ENCODE data around the gene FAM50A. TPM values are rescaled to one million over a fixed set of nuclear protein-coding genes. Genes with fewer than 3 reads are reported as not detected.
"Not testable (repeated sequence)": the region's sequence is repeated elsewhere in the genome, so short reads cannot be mapped to it uniquely, and the experiment has no call there.

The FAM50A gene
- total and polyA plus RNA-seq, 12 donors: 25.5 to 167 (median 38.9) TPM

- H3K9me3 ChIP-seq: peaks cover 0 to 10% (median 0%) of the 10 kb centered on the region in 11 donors
- peak within 1 kb of the TSS; percentile 66 to 97 (median 78) for H3K4me3 ChIP-seq
- DNase-seq (peak; percentile 93), ATAC-seq (peak; percentile 88 to 97 (median 94))
- H3K27me3 ChIP-seq: no peaks in the 10 kb centered on the region
- TF ChIP-seq, protein P1, sequence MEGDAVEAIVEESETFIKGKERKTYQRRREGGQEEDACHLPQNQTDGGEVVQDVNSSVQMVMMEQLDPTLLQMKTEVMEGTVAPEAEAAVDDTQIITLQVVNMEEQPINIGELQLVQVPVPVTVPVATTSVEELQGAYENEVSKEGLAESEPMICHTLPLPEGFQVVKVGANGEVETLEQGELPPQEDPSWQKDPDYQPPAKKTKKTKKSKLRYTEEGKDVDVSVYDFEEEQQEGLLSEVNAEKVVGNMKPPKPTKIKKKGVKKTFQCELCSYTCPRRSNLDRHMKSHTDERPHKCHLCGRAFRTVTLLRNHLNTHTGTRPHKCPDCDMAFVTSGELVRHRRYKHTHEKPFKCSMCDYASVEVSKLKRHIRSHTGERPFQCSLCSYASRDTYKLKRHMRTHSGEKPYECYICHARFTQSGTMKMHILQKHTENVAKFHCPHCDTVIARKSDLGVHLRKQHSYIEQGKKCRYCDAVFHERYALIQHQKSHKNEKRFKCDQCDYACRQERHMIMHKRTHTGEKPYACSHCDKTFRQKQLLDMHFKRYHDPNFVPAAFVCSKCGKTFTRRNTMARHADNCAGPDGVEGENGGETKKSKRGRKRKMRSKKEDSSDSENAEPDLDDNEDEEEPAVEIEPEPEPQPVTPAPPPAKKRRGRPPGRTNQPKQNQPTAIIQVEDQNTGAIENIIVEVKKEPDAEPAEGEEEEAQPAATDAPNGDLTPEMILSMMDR (IDR thresholded peaks at IDR 0.05): no peak
- intact Hi-C loops (cut with DNase I): loop anchor here in 3 of 10 donors (5.0 to 10.0 kb wide), 3 partner anchors 117 to 1586 kb away; partner anchors contain the start of gene FAM3A (in 1 of the 3)
- peaks cover 0 to 35% (median 12%) of the 10 kb centered on the region in 9 donors for H3K36me3 ChIP-seq
- peak within 1 kb of the TSS; percentile 94 to 99 (median 98) for H3K27ac ChIP-seq
- peaks cover 0 to 23% (median 15%) of the 10 kb centered on the region in 9 donors for H3K4me1 ChIP-seq
- 0 to 1% methylated on average over 58 to 69 of the region's 69 CpGs for WGBS, 2 donors
These were observed 45.9 kb upstream of the FAM50A start, which contains the start of gene RPL10 for GRCh38 chrX:154397888-154398667. RPL10 (plus strand) TSS chrX:154398377; CDS start chrX:154398520, 143 bp downstream.

DNA sequence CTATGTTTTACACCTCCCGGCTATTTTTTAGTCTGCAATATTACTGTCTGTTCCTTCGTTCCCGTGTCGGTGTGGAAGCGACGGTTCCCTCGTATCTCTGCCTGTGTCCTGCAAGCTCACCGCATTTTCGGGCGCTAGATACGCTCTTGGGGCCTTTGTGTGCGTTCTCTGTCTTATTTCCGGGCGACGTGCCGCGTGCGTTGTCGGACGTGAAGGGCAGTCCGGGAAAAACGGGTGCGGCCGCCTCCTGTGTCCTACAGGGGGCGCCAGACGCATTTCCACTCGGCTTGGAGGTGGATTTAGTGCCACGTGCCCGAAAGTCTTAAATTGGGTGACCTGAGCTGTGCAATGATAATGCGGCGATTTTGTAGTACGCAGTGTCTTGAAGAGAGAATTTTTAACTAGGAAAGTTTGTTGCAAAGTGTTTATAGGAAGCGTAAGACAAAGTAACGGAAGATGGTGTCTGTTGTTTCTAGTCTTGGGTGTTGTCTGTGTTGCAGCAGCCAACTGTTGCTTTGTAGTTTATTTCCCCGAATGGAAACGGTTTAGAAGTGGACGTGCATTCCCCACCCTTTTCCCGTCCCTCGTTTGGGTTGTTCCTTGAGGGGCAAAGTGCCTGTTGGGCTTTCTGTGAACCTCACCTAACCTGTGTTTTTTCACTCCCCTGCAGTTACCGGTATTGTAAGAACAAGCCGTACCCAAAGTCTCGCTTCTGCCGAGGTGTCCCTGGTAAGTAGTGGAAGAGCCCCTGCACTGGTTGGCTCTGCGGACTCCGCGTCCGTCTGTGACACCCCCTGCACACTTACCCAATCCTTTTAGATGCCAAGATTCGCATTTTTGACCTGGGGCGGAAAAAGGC is 45.0 kb upstream of the FAM50A start:
- TF ChIP-seq, protein P1 (IDR thresholded peaks at IDR 0.05): peak; percentile 70 to 85 (median 82)
- H3K27me3 ChIP-seq: no peaks in the 10 kb centered on the region
- H3K4me1 ChIP-seq: peaks cover 0 to 23% (median 15%) of the 10 kb centered on the region in 9 donors
- WGBS, 2 donors: 1 to 2% methylated on average over 43 to 49 of the region's 49 CpGs
- peak; percentile 38 to 84 (median 70) for ATAC-seq
- peaks cover 0 to 10% (median 0%) of the 10 kb centered on the region in 11 donors for H3K9me3 ChIP-seq
- peak overlapping the region; percentile 66 to 97 (median 78) for H3K4me3 ChIP-seq
- peak; percentile 87 to 89 for DNase-seq
- intact Hi-C loops (cut with DNase I): loop anchor here in 3 of 10 donors (5.0 to 10.0 kb wide), 3 partner anchors 116 to 1587 kb away; partner anchors contain the start of gene FAM3A (in 1 of the 3)
- H3K27ac ChIP-seq: peak overlapping the region; percentile 94 to 99 (median 98)
- peaks cover 0 to 35% (median 12%) of the 10 kb centered on the region in 9 donors for H3K36me3 ChIP-seq

- TF ChIP-seq, protein P1 (IDR thresholded peaks at IDR 0.05): no peak
- peaks cover 0 to 10% (median 0%) of the 10 kb centered on the region in 11 donors for H3K9me3 ChIP-seq
- peaks cover 0 to 35% (median 12%) of the 10 kb centered on the region in 9 donors for H3K36me3 ChIP-seq
- peak overlapping the region in 9 of 10 donors; percentile 94 to 99 (median 99) for H3K27ac ChIP-seq
- no peaks in the 10 kb centered on the region for H3K27me3 ChIP-seq
- ATAC-seq (no peak), DNase-seq (no peak)
- peaks cover 0 to 23% (median 15%) of the 10 kb centered on the region in 9 donors for H3K4me1 ChIP-seq
- intact Hi-C loops (cut with DNase I): loop anchor here in 3 of 10 donors (5.0 to 10.0 kb wide), 3 partner anchors 115 to 1587 kb away; partner anchors contain the start of gene FAM3A (in 1 of the 3)
- WGBS, 2 donors: 37 to 42% methylated on average over 14 of the region's 14 CpGs
- H3K4me3 ChIP-seq: peak overlapping the region; percentile 66 to 97 (median 78)
These were observed 44.2 kb upstream of the FAM50A start for GRCh38 chrX:154399527-154400368.

DNA sequence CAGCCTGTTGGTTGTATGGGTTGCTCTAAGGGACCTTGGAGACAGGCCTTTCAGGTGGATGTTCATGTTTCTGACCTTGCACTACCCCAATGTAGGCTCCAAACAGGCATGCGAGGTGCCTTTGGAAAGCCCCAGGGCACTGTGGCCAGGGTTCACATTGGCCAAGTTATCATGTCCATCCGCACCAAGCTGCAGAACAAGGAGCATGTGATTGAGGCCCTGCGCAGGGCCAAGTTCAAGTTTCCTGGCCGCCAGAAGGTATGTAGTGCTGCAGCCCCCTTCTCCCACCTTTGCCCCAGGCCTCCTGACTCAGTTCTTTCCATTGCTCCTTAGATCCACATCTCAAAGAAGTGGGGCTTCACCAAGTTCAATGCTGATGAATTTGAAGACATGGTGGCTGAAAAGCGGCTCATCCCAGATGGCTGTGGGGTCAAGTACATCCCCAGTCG is 43.5 kb upstream of the FAM50A start:
- Histone ChIP-seq H3K4me1 (peaks cover 0 to 23% (median 15%) of the 10 kb centered on the region in 9 donors), H3K9me3 (peaks cover 0 to 10% (median 0%) of the 10 kb centered on the region in 11 donors), H3K27ac (peak overlapping the region in 1 of 10 donors; percentile 99), H3K4me3 (peak overlapping the region in 5 of 10 donors; percentile 66 to 83 (median 73)), H3K36me3 (peaks cover 0 to 35% (median 12%) of the 10 kb centered on the region in 9 donors)
- H3K27me3 ChIP-seq; intact Hi-C loops (cut with DNase I); ATAC-seq; DNase-seq: not testable (repeated sequence)
- 66 to 76% methylated on average over 6 of the region's 6 CpGs for WGBS, 2 donors

All from heart right ventricle (tissue), 16 donors.